Activated CD4-positive, CD25-positive, alpha-beta regulatory T cell (primary cell): Measurements from ENCODE around the gene ZSCAN32.

ENCODE experiments used
- DNase-seq, 4 experiments: peaks; one replicate each; lab custom pipeline; 2025; lab: John Stamatoyannopoulos, UW

The ZSCAN32 gene

GRCh38 chr16:3400779-3401688 lies at the start of gene ZSCAN32, which contains the start of gene ZNF174:
ZSCAN32 (minus strand) TSS chr16:3401004; CDS start chr16:3397557, 3,447 bp downstream.
ZNF174 (plus strand) TSS chr16:3401215; CDS start chr16:3402005, 790 bp downstream.
- peak; percentile 91 to 98 (median 96) for DNase-seq

DNA sequence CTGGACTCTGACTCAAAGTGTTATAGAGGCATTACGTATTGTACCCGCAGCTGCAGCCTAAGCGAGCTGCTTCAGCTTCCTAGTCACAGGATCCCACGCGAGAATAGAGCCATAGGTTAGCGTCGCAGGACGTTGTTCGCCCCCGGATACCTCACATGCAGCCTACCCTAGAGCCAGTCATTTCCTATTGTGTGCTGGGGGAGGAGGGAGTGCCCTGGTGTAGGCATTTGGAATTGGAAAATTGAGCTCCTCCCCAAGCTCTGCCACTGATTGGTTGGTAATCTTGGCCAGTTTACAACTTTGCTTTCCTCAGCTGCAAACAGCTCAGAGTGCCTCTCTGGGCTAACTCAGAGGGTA lies 43.2 kb upstream of the ZSCAN32 start:
- DNase-seq = no peak

- peak; percentile 31 to 61 (median 46) for DNase-seq
These were observed 42.6 kb upstream of the ZSCAN32 start, which contains the start of the genes NAA60 and ZNF597 for GRCh38 chr16:3443108-3444031. NAA60 (plus strand) TSS chr16:3443680; CDS start chr16:3476228, 32,548 bp downstream. ZNF597 (minus strand) TSS chr16:3443504; CDS start chr16:3443153, 351 bp downstream.

DNA sequence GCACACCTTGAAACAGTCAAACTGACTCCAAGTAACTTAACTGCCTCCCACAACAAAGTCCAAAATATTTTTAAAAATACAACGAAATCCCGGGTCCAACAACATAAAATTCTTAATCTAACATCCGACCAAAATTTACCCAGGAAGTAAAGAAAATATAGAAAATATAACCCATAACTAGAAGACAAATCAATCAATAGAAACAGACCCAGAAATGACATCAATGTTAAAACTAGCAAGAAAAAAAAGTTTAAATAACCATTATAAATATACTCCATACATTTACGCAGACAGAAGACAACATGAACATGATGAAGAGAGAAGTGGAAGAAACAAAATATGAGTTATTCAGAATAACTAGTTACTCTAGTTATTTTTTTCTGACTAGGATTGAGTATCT lies 38.8 kb upstream of the ZSCAN32 start:
- no peak for DNase-seq

GRCh38 chr16:3434373-3434772 lies 33.6 kb upstream of the ZSCAN32 start:
- DNase-seq = no peak

- DNase-seq = peak; percentile 12 to 37 (median 22)
These were observed 31.0 kb upstream of the ZSCAN32 start for GRCh38 chr16:3431779-3432219.

DNA sequence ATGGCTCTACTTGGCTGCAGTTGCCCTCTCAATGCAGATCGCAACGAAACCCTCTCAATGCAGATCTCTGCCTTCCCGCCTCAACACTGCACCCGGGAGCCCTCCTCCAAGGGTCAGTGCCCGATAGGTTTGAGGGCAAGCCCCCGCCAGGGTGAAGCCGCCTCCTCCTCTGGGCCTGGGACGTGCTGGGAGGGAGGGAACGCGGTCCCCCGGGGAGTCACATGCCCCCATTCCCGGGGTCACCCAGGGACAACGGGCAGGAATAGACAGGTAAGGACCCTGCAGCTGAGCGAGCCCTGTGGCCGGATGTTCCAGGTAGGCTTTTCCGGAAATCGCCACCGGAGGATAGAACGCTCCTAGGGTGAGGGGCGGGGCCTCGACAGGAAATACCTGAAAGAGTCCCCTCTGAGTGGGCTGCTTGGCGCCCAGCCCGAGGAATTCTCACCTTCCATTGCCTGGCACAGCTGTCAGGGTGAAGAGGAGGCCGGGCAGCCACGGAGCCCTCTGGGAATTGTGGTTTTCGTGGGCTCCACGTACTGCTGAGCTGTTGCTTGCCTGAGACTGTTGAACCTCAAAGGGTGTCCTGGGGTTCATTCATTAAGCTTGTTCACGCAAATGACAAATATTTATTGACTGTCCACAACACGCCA lies 13.1 kb upstream of the ZSCAN32 start:
- no peak for DNase-seq

DNA sequence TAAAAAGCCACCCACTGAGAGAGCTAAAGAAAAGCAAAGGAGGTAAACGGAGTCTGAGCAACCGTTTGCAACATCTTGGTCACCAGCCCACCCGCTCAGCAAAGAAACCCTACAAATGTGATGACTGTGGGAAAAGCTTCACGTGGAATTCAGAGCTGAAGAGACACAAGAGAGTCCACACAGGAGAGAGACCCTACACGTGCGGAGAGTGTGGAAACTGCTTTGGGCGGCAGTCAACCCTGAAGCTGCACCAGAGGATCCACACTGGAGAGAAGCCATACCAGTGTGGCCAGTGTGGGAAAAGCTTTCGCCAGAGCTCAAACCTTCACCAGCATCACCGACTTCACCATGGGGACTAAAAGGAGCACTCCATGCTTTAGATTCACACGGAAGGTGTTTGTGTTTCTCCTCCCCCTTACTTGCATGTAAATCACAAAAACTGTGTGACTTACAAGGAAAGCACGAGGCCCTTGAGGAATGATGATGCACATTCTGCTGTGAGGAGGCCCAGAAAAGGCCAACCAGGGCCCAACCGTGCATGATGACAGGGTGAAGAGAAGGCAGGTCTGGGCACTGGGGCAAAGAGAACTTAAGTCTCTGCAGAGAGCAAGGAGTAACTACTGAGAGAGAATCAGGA lies 7.9 kb upstream of the ZSCAN32 start:
- no peak for DNase-seq

GRCh38 chr16:3401719-3402397 lies 1.1 kb upstream of the ZSCAN32 start:
- DNase-seq = no peak

- no peak for DNase-seq
These were observed 392 bp downstream of the ZSCAN32 start for GRCh38 chr16:3400446-3400778.

DNA sequence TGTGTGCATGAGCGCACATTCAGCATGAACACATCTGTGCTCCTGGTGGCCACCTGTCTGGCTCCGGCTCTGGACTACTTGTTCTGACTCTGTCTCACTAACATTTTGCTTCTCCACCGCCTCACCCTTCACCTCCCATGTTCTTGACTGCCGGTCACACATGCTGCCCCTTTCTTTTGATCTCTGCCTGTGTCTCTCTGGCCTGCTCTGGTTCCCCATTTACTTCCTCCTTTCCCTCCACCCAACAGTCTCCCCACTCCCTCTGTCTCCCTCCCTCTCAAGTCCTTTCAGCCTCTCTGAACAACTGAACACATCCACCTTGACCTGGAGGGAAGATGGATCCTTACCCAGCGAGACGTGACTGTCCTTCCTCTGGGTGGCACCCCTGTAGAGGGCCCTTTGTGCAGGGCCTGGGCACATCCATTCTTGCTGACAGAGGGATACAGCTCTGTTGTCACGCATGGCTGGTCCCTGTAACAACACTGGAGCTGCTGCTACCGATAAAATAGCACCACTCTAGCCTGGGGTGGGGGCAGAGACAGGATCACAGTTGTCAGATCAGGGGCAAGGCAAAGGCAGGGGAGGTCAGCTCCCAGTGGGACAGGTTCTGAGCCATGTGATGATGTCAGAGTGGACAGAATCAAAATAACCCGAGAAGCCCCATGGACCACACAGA lies 11.0 kb downstream of the ZSCAN32 start:
- no peak for DNase-seq

GRCh38 chr16:3388325-3388724 lies 12.5 kb downstream of the ZSCAN32 start:
- no peak for DNase-seq

- no peak for DNase-seq
These were observed 17.8 kb downstream of the ZSCAN32 start for GRCh38 chr16:3383045-3383448.

GRCh38 chr16:3377917-3378316 lies 22.9 kb downstream of the ZSCAN32 start:
- no peak for DNase-seq

- no peak for DNase-seq
These were observed 25.1 kb downstream of the ZSCAN32 start for GRCh38 chr16:3375680-3376079.

DNA sequence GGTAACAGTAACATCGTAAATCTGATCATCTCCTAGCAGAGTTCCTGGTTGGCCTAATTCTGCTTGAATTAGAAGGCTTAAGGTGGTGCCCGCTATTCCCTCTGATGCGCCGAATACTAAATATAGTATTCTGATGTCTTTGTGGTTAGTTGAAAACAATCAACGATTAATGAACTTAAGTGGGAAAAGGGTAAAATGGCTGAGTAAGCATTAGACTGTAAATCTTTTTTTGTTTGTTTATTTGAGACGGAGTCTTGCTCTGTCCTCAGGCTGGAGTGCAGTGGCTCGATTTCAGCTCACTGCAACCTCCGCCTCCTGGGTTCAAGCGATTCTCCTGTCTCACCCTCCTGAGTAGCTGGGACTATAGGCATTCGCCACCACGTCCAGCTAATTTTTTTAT lies 31.7 kb downstream of the ZSCAN32 start:
- no peak for DNase-seq

DNA sequence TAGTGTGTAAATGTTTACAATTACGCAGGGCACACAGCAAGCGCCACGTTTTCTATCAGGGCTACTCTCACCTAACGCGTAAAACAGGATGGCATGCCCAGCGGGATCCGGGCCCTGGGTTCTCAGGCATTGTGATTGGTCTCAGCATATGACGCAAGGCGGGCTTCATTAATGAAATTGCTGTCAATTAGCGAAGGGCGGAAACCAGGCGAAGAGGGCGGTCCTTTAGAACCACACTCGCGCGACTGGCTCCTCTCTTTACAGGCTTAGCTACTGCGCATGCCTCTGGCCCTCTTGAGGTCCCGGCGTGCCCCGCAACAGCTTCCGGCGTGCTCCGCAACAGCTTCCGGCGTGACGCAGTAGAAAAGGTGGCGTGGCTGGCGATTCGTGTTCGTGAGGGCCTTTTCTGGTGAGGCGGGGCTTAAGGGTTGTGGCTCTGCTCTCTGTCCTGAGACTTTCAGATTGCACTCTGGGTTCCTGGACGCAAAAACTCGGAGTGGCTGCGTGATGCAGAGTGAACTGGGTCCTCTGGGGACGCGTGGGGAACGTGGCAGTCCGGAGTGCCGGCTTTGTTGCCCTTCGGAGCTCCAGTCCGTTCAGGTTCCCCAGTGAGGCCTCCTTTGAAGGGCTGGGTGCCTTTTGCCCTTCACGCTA lies 35.9 kb downstream of the ZSCAN32 start:
- DNase-seq = peak; percentile 51 to 67 (median 64)

DNA sequence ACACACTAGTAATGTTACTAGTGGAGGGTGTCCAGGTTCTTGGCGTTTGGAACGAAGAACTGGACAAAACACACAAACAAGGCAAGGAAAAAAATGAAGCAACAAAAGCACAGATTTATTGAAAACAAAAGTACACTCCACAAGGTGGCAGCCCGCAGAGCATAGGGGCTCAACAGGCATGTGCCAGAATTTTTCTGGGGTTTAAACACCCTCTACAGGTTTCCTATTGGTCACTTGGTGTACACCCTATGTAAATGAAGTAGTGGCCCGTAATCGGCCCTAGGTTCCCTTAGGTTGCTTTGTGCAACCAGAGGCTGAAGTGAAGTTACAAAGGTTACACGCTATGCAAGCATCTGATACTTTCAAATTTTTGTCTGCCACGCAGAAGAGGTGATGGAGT lies 37.0 kb downstream of the ZSCAN32 start:
- no peak for DNase-seq

- no peak for DNase-seq
These were observed 37.9 kb downstream of the ZSCAN32 start for GRCh38 chr16:3362931-3363330.

- DNase-seq = no peak
These were observed 41.9 kb downstream of the ZSCAN32 start for GRCh38 chr16:3358871-3359270.
